Measurements from ENCODE around the gene SIRT3. TPM values are rescaled to one million over a fixed set of nuclear protein-coding genes. Genes with fewer than 3 reads are reported as not detected.

Gene SIRT3
- 17.5 and 19.7 TPM in 2 replicates for total RNA-seq (2014; rRNA removed; shearing (Covaris generic))

- peak; percentile 83 for DNase-seq (ENCODE audit: low spot score)
Measured at GRCh38 chr11:235997-236773, at the start of gene SIRT3. Gene SIRT3, minus strand, starts transcription at chr11:236342. Its CDS starts 14 bp downstream, at chr11:236328.

GRCh38 chr11:285894-286220 lies 49.7 kb upstream of the SIRT3 start:
- DNase-seq (ENCODE audit: low spot score) = no peak

- DNase-seq (ENCODE audit: low spot score) = no peak
Measured at GRCh38 chr11:285021-285893, 49.1 kb upstream of the SIRT3 start.

GRCh38 chr11:284105-285020 lies 48.2 kb upstream of the SIRT3 start:
- DNase-seq (ENCODE audit: low spot score) = no peak

GRCh38 chr11:283405-284104 lies 47.4 kb upstream of the SIRT3 start:
- no peak for DNase-seq (ENCODE audit: low spot score)

- no peak for DNase-seq (ENCODE audit: low spot score)
Measured at GRCh38 chr11:282630-283360, 46.7 kb upstream of the SIRT3 start.

- DNase-seq (ENCODE audit: low spot score) = no peak
Measured at GRCh38 chr11:282171-282570, 46.0 kb upstream of the SIRT3 start.

GRCh38 chr11:281486-282161 lies 45.5 kb upstream of the SIRT3 start:
- no peak for DNase-seq (ENCODE audit: low spot score)

GRCh38 chr11:280706-281485 lies 44.8 kb upstream of the SIRT3 start:
- DNase-seq (ENCODE audit: low spot score) = no peak

GRCh38 chr11:279966-280705 lies 44.0 kb upstream of the SIRT3 start:
- no peak for DNase-seq (ENCODE audit: low spot score)

- no peak for DNase-seq (ENCODE audit: low spot score)
Measured at GRCh38 chr11:279040-279965, 43.2 kb upstream of the SIRT3 start.

- no peak for DNase-seq (ENCODE audit: low spot score)
Measured at GRCh38 chr11:278001-278951, 42.1 kb upstream of the SIRT3 start, which contains the start of gene NLRP6. Gene NLRP6, plus strand, starts transcription at chr11:278407. Its CDS starts 163 bp downstream, at chr11:278570.

- DNase-seq (ENCODE audit: low spot score) = no peak
Measured at GRCh38 chr11:276219-276618, 40.1 kb upstream of the SIRT3 start.

GRCh38 chr11:272931-273198 lies 36.7 kb upstream of the SIRT3 start:
- DNase-seq (ENCODE audit: low spot score) = no peak

- no peak for DNase-seq (ENCODE audit: low spot score)
Measured at GRCh38 chr11:272195-272930, 36.2 kb upstream of the SIRT3 start.

GRCh38 chr11:271319-271715 lies 35.2 kb upstream of the SIRT3 start:
- DNase-seq (ENCODE audit: low spot score) = no peak
